Measurements from ENCODE around the gene PIEZO2.

The PIEZO2 gene

GRCh38 chr18:11110509-11110908, 38.9 kb downstream of the PIEZO2 start:
- no peak for DNase-seq

- DNase-seq: peak in 2 of 3 experiments; percentile 44 to 51
Measured at GRCh38 chr18:11108947-11109346, 40.4 kb downstream of the PIEZO2 start.

GRCh38 chr18:11106894-11107293, 42.5 kb downstream of the PIEZO2 start:
- peak in 2 of 3 experiments; percentile 42 to 66 for DNase-seq

- DNase-seq: no peak
Measured at GRCh38 chr18:11105463-11105862, 43.9 kb downstream of the PIEZO2 start.

GRCh38 chr18:11104307-11104706, 45.1 kb downstream of the PIEZO2 start:
- no peak for DNase-seq

GRCh38 chr18:11096839-11097750, 52.3 kb downstream of the PIEZO2 start:
- DNase-seq: no peak

- DNase-seq: no peak
Measured at GRCh38 chr18:11096411-11096810, 53.0 kb downstream of the PIEZO2 start.

GRCh38 chr18:11095674-11096293, 53.6 kb downstream of the PIEZO2 start:
- no peak for DNase-seq

GRCh38 chr18:11095211-11095610, 54.2 kb downstream of the PIEZO2 start:
- no peak for DNase-seq

GRCh38 chr18:11091746-11092145, 57.6 kb downstream of the PIEZO2 start:
- no peak for DNase-seq

- no peak for DNase-seq
Measured at GRCh38 chr18:11089931-11090715, 59.2 kb downstream of the PIEZO2 start.

- no peak for DNase-seq
Measured at GRCh38 chr18:11081009-11081532, 68.3 kb downstream of the PIEZO2 start.

GRCh38 chr18:11078491-11078890, 70.9 kb downstream of the PIEZO2 start:
- DNase-seq: no peak

- DNase-seq: no peak
Measured at GRCh38 chr18:11077548-11078187, 71.7 kb downstream of the PIEZO2 start.

- peak; percentile 48 to 88 (median 64) for DNase-seq
Measured at GRCh38 chr18:11074889-11075288, 74.5 kb downstream of the PIEZO2 start.

- peak in 1 of 3 experiments; percentile 39 for DNase-seq
Measured at GRCh38 chr18:11073971-11074370, 75.4 kb downstream of the PIEZO2 start.

GRCh38 chr18:11072632-11073031, 76.7 kb downstream of the PIEZO2 start:
- DNase-seq: no peak

- no peak for DNase-seq
Measured at GRCh38 chr18:11071300-11071699, 78.1 kb downstream of the PIEZO2 start.

- DNase-seq: no peak
Measured at GRCh38 chr18:11070593-11070992, 78.8 kb downstream of the PIEZO2 start.

- DNase-seq: no peak
Measured at GRCh38 chr18:11066038-11066437, 83.3 kb downstream of the PIEZO2 start.

GRCh38 chr18:11064727-11065460, 84.5 kb downstream of the PIEZO2 start:
- no peak for DNase-seq

- DNase-seq: no peak
Measured at GRCh38 chr18:11064106-11064505, 85.3 kb downstream of the PIEZO2 start.

All from NCI-H1417 (cell line).